Osteoblast (primary cell): ENCODE measurements around the gene TGFBR2. TPM values are rescaled to one million over a fixed set of nuclear protein-coding genes. Genes with fewer than 3 reads are reported as not detected.

Experiments used
- DNase-seq: peaks from one replicate; pipeline ENCODE4 v3.0.0; 2011; ENCODE audit warnings: low spot score, mixed read lengths; ENCODE audit not compliant: insufficient read length; ENCODE audit errors: missing footprints
- H2AFZ ChIP-seq: 2 replicates; pipeline ENCODE4 v1.6.0; 2011; ENCODE audit warnings: mild to moderate bottlenecking, low read length
- H3K27ac ChIP-seq: 2 replicates; pipeline ENCODE4 v1.5.1; 2011; ENCODE audit warnings: mild to moderate bottlenecking, low read depth, low read length, moderate library complexity
- H3K27me3 ChIP-seq: 2 replicates; pipeline ENCODE4 v1.6.0; 2012; ENCODE audit warnings: mild to moderate bottlenecking, control low read depth, inconsistent platforms, low read length, moderate library complexity; ENCODE audit not compliant: insufficient read depth
- H3K36me3 ChIP-seq: 2 replicates; pipeline ENCODE4 v1.5.1; 2011; ENCODE audit warnings: mild to moderate bottlenecking, low read length, control low read depth, moderate library complexity; ENCODE audit not compliant: insufficient read depth
- H3K4me1 ChIP-seq: 2 replicates; pipeline ENCODE4 v1.5.1; 2011; ENCODE audit warnings: mild to moderate bottlenecking, low read length, control low read depth, moderate library complexity; ENCODE audit not compliant: insufficient read depth
- H3K4me2 ChIP-seq: 2 replicates; pipeline ENCODE4 v1.6.0; 2011; ENCODE audit warnings: mild to moderate bottlenecking, low read length; ENCODE audit not compliant: insufficient read depth
- H3K4me3 ChIP-seq: fragments of 200-600 bp; sonication (generic); 3 replicates; pipeline ENCODE4 v1.5.1; 2012; ENCODE audit warnings: mild to moderate bottlenecking, low read length, inconsistent platforms; ENCODE audit not compliant: insufficient read depth
- H3K79me2 ChIP-seq: 2 replicates; pipeline ENCODE4 v1.6.0; 2012; ENCODE audit warnings: mild to moderate bottlenecking, low read length, control low read depth, inconsistent platforms; ENCODE audit not compliant: insufficient read depth
- H3K9me3 ChIP-seq: 2 replicates; pipeline ENCODE4 v1.5.1; 2011; ENCODE audit warnings: low read depth, low read length, control low read depth
- H4K20me1 ChIP-seq: 2 replicates; pipeline ENCODE4 v1.6.0; 2012; ENCODE audit warnings: mild to moderate bottlenecking, low read length, control low read depth; ENCODE audit not compliant: insufficient read depth
- CTCF ChIP-seq: IDR thresholded peaks from 2 replicates; pipeline ENCODE4 v1.5.1; 2011; ENCODE audit warnings: mild to moderate bottlenecking, low read depth, low read length, moderate library complexity; ENCODE audit errors: extremely low read depth
- total RNA-seq: library from RNA; depleted of rRNA; stranded (reverse); fragments of >200 nt; gene quantifications from 2 replicates; pipeline ENCODE4 v1.2.3, GENCODE V29; 2012

Gene TGFBR2
- total RNA-seq, 1 donor, result 118 TPM

DNA sequence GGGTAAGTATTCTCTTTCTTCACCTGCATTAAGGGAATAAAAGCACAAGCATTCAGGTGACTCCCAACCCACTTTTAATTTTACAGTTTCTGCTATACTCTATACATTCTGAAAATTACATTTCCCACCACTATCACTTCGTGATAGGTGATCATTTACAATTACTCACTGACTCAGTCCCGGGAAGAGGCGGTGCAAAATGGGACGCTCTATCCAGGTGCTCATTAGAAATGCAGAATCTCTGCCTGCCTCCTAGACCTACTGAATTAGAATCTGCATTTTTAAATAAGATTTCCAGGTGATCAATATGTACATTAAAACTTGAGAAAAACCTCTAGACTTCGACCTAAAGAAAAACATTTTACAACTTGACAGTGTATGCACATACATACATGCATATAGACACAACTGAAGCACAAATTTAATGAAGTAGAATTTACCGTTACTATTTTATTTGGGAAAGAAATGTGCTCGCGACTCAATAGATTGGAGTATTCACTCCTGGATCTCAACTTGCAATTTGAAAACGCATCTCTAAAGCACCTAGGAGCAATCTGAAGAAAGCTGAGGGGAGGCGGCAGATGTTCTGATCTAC lies 598 bp upstream of the TGFBR2 start:
- H3K27ac ChIP-seq, result peak overlapping the region; percentile 83
- peaks cover 47% of the 10 kb centered on the region for H3K79me2 ChIP-seq
- TF ChIP-seq CTCF, result no peak
- peaks cover 9% of the 10 kb centered on the region for H4K20me1 ChIP-seq
- no peaks in the 10 kb centered on the region for H3K36me3 ChIP-seq
- peaks cover 18% of the 10 kb centered on the region for H3K4me1 ChIP-seq
- H3K4me2 ChIP-seq, result peak overlapping the region; percentile 90
- H3K9me3 ChIP-seq, result no peaks in the 10 kb centered on the region
- H2AFZ ChIP-seq, result peak overlapping the region; percentile 72
- no peaks in the 10 kb centered on the region for H3K27me3 ChIP-seq
- DNase-seq, result peak; percentile 56
- H3K4me3 ChIP-seq, result peak overlapping the region; percentile 94

- peak overlapping the region; percentile 94 for H3K4me3 ChIP-seq
Observed at GRCh38 chr3:30607032-30607833, 832 bp downstream of the TGFBR2 start.

DNA sequence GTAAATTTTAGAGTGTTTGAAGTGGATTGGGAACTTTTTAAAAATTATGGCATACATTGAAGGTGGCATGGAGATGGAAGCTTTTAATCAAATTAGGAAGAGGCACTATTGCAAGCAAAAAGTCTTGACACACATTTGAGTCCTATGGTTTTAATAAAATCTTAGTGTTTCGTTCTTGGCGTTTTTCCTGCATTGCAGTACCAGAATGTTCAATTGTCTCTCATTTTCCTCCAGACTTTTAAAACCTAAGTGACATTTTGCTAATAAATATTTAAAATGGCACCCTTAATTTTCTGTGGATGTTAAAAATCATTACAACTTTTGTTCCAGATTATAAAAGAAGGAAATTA lies 2.2 kb downstream of the TGFBR2 start:
- peaks cover 38% of the 10 kb centered on the region for H3K4me1 ChIP-seq
- H4K20me1 ChIP-seq, result peaks cover 37% of the 10 kb centered on the region
- peaks cover 75% of the 10 kb centered on the region for H3K79me2 ChIP-seq
- peak overlapping the region; percentile 66 for H3K4me3 ChIP-seq
- H3K27me3 ChIP-seq, result no peaks in the 10 kb centered on the region
- TF ChIP-seq CTCF, result no peak
- H3K36me3 ChIP-seq, result no peaks in the 10 kb centered on the region
- no peak for DNase-seq
- no peak overlapping the region for H3K27ac ChIP-seq
- H2AFZ ChIP-seq, result no peak overlapping the region
- H3K9me3 ChIP-seq, result no peaks in the 10 kb centered on the region
- peak overlapping the region; percentile 66 for H3K4me2 ChIP-seq

More at GRCh38 chr3:30607032-30607833, 832 bp downstream of the TGFBR2 start:
- H3K79me2 ChIP-seq, result peaks cover 61% of the 10 kb centered on the region
- H3K27ac ChIP-seq, result peak overlapping the region; percentile 83
- peak overlapping the region; percentile 83 for H2AFZ ChIP-seq
- H3K36me3 ChIP-seq, result no peaks in the 10 kb centered on the region
- H3K4me2 ChIP-seq, result peak overlapping the region; percentile 90
- H4K20me1 ChIP-seq, result peaks cover 23% of the 10 kb centered on the region
- no peak for TF ChIP-seq CTCF
- DNase-seq, result peak; percentile 65
- H3K4me1 ChIP-seq, result peaks cover 32% of the 10 kb centered on the region
- no peaks in the 10 kb centered on the region for H3K9me3 ChIP-seq
- no peaks in the 10 kb centered on the region for H3K27me3 ChIP-seq
